Dedifferentiated amniotic fluid mesenchymal stem cell (primary cell): ENCODE results near the gene LDLRAD4.

Experiments used
- DNase-seq: peaks from one replicate; pipeline ENCODE4 v3.0.0-alpha.2; 2016; ENCODE audit errors: extremely low spot score

Gene LDLRAD4

DNA sequence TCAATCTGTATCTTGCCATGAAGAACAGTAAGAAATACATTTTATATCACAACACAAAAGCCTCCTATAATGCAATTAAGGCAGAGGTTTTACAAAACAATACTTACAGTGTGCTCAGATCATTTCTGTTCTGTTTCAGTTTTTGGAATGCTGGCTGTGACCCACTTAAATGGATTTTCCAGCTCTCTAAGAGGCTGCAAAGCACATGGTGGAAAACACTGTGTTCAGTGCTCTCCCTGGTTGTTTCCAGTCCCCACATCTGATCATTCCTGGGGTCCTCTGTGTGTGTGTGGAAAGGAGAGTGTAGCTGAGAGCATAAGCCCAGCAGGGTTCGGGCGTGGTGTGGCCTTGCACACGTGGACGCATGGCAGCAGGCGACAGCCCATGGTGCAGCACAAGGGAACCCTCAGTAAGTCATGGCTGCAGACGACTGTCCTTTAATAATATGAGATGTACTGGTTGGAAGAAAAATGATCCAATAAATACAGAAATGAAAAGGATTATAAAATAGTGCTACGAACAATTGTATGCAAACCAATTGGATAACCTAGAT, 412.2 kb downstream of the LDLRAD4 start:
- no peak for DNase-seq

- no peak for DNase-seq
Observed at GRCh38 chr18:13633700-13634099, 415.1 kb downstream of the LDLRAD4 start.

GRCh38 chr18:13635046-13635445, 416.5 kb downstream of the LDLRAD4 start:
- DNase-seq: no peak

DNA sequence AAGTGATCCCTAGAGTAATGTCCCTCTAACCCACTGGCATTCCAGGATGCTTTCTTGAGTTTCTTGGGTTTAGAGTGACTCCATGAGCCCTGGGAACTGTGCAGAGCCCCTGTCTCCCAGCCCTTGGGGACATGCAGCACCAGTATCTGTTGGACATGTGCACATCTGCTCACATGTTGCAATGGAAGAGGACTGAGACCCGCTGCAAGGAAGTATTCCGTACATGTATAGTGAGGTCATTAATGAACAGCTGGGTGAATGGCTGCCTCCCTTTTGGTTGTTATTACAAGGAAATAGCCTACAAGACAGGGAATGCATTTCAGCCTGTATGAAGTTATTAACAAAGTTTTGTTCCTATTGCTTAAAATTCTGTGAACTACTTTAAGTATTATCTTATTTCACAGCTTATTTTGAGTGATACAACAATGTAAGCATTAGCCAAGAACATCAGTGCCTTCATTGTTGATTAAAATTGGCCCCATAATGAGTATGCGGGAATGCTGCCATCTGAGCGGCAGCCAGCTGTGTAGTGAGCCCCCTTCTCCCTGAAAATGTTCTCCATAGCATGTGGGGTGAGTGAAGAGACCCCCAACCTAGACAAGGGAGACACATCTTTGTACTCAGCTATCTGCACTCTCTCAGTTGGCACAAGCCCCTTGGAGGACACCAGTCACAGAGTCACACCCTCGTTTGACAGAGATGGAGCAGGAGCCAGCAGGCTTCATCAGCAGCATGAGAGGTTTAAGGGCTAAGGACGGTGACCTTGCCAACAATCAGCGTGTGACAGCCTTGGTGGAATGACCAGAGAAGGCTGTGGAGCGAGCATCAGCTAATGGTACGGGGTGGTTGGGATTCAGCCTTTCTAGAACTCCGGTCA, 420.4 kb downstream of the LDLRAD4 start:
- no peak for DNase-seq

DNA sequence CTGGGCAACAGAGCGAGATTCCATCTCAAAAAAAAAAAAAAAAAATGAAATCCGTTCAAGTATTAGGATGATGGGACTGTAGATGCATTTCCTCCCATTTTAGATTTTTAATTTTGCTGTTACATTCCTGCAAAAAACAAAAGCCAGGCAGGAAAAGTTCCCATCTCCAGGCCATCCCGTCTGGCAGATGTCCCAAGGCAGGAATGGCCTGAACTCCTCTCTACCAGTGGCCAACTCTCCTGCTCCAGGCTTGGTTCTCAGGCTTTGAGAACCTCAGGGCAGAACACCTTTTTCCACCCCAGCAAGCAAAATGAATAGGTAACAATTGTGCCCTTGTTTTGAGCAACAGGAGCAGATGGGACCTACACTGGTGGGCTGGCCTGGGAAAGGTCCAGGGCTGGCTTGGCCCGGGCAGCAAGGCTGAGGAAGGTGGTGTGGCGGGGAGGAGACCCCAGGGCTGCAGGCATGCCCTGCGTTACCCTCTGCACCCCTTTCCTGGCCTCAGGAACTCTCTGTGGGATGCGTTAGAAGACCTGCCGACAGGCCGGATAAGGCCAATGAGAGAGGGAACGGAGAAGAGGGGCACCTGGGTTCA, 421.8 kb downstream of the LDLRAD4 start:
- no peak for DNase-seq

DNA sequence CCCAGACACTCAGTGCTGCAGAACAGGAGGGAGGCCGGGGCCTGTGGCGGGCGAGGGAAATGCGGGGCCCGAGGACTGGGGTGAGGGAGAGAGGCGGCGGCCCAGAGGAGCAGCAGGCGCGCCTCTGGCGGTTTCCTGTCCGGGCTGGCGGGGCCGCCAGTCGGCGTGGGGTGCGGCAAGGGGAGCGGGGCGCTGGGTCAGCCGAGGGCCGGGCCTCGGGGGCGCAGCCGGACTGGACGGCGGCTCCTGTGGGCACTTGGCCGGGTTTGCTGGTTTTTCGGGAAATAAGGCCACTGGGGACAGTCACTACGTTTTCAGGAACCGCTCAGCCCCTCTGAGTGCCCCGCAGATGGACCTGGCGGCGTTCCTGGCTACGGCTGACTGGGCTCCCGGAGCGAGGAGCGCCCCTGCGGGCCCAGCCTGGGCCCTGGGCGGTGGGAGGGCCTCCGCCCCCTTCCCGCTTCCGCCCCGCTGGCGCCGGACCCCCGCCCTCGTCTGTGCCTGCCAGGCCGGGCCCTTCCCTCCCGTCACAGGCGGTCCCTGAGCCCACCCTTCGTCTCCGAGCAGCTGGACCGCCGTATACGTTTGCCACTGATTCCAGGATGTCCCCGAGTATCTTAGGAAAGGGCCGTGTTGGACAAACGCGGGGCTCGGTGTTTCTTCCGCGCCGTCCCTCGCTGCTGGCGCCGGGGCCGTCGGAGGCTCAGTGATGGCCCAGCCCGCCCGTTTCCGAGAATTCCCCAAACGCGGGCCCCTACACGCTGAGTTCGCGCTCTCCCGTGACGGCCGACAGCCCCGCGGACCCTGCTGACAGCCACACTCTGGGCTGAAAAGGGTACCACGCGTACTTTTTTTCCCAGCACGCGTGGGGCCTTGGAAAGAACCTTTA, 423.2 kb downstream of the LDLRAD4 start:
- no peak for DNase-seq

DNA sequence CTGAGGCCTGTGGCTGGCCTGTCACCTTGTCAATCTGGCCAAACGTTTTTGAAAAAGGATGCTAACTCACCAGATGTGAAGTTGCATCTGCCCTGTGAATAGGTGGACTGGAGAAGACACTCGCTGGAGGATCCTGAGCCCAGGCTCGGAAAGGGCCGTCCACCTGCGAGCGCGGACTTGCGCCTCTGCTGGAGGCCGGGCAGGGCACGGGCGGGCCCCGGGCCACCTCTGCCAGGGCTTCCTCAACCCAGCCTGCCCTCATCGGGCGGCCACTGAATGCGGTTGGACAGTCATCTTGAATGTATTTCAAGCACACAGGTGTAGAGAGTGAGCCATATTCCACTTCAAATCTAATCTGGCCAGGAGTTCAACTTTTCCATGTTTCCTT, 423.9 kb downstream of the LDLRAD4 start:
- no peak for DNase-seq

- DNase-seq: no peak
Observed at GRCh38 chr18:13643261-13643751, 424.7 kb downstream of the LDLRAD4 start.

DNA sequence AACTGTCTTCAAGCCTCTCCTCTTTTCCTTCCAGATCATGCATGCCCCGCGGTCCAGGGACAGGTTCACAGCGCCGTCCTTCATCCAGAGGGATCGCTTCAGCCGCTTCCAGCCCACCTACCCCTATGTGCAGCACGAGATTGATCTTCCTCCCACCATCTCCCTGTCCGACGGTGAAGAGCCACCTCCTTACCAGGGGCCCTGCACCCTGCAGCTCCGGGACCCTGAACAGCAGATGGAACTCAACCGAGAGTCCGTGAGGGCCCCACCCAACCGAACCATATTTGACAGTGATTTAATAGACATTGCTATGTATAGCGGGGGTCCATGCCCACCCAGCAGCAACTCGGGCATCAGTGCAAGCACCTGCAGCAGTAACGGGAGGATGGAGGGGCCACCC, 426.5 kb downstream of the LDLRAD4 start:
- DNase-seq: no peak

DNA sequence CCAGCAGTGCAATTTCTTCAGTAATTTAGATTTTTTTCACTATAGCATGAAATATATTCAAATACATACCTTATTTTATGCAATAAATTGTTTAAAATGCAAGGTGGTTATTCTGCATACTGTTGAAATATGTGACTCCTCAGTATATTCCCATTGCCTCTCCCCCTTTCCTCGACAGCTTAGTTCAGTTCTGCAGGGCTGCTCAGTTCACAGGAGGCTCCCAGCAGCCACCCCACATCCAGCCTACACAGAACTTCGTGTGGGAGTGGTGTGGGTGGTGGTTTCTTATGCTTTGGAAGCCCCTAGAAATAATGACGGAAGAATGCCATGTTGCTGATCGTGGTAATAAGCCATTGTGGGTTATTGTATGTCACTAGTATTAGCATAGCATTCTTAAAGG, 428.1 kb downstream of the LDLRAD4 start:
- DNase-seq: no peak

- DNase-seq: no peak
Observed at GRCh38 chr18:13647761-13648160, 429.2 kb downstream of the LDLRAD4 start.

- no peak for DNase-seq
Observed at GRCh38 chr18:13649397-13650390, 431.1 kb downstream of the LDLRAD4 start.

DNA sequence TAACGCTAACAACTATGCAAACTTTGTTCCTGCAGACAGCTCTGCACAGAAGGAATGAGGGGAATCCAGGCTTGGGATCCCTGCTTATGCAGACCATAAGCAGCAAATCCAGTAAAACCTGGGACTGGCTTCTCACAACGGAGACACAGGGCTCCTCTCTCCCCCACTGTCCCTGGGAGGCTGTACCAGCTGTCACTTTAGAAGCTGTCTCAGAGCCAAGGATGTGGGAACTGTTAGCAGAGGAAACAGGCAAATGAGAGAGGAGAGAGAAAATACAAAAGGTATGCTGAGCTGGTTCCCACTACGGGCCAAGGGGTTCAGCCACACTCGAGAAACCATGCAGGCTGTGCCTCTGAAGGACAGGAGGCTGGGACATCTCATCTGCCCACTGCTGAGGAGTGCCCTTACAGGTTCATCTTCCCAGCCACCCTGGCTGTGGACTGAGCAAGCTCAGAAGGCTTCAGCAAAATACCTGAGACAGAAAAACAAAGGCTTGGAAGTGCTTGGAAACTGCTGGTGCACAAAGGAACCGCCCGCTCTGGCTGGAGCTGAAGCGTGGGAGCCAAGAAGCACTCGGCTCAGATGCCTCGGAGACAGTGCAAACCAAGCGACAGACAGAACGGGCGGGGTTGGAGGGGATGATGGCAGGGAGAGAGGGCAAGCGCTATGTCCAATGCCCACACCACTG, 435.3 kb downstream of the LDLRAD4 start:
- DNase-seq: no peak

DNA sequence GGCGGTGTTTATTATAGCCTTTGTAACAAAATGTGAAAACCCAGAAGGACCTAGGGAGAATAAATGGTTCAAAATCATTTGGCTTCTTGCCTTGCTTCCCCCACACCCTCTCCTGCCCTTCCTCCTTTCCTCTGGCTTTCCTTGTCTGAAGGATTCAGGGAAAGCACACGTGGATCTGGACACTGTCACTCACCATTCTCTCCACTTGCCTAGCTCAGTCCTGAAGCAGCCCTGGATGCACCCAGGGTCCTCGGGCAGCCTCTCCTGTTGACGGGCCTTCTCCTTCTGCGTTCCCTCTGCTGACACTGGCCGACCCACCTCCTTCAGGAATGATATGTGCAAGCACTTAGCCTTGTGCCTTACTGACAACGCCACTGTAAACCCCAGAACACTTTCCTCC, 439.4 kb downstream of the LDLRAD4 start:
- DNase-seq: no peak

- DNase-seq: no peak
Observed at GRCh38 chr18:13658436-13659204, 440.1 kb downstream of the LDLRAD4 start.

DNA sequence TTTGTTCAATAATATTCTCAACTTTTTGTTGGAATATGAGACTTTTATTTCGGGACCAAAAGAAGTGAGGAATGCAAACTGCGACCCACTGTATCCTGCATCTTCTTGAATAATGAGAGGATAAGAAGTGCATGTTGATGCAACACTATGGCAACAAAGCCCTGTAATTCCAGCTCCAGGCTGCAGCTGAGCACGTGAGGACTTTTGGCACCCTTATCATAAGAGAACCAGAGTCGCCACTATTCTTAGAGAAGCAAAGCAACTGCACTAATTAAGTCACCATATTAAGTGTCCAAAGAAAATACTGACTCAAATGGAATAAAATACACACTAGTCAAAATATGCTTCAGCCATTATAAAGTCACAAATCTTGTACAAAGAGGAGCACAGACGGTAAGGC, 441.9 kb downstream of the LDLRAD4 start:
- peak; percentile 47 for DNase-seq

GRCh38 chr18:13661051-13661778, 442.7 kb downstream of the LDLRAD4 start:
- DNase-seq: no peak

- DNase-seq: no peak
Observed at GRCh38 chr18:13661779-13662256, 443.3 kb downstream of the LDLRAD4 start.
